ENCODE measurements around the gene CSK.

GRCh38 chr15:74823324-74823723, 41.4 kb downstream of the CSK start:
- TF ChIP-seq POLR2AphosphoS5 (IDR thresholded peaks at IDR 0.05; ENCODE audit: low read depth, low read length) (no peak), POLR2A (IDR thresholded peaks at IDR 0.05; ENCODE audit: low read depth, low read length) (no peak)

Data from GM12891 (cell line).